ENCODE data around the gene NUB1. TPM values are rescaled to one million over a fixed set of nuclear protein-coding genes. Genes with fewer than 3 reads are reported as not detected.

The NUB1 gene
- total and polyA plus RNA-seq, 11 donors: 22.6 to 56.3 (median 39.4) TPM

GRCh38 chr7:151393031-151393977 lies 51.7 kb downstream of the NUB1 start:
- H3K9me3 ChIP-seq: no peaks in the 10 kb centered on the region
- intact Hi-C loops (cut with DNase I): no loop called here
- no peak overlapping the region for H3K4me3 ChIP-seq
- 79 to 87% (median 83%) methylated on average over 31 of the region's 31 CpGs for WGBS, 4 donors
- H3K36me3 ChIP-seq: no peaks in the 10 kb centered on the region
- H3K4me1 ChIP-seq: no peaks in the 10 kb centered on the region
- ATAC-seq (no peak), DNase-seq (no peak)
- peaks cover 0 to 28% (median 0%) of the 10 kb centered on the region in 9 donors for H3K27me3 ChIP-seq
- TF ChIP-seq CTCF (IDR thresholded peaks at IDR 0.05) (no peak), POLR2A (IDR thresholded peaks at IDR 0.05) (no peak)
- H3K27ac ChIP-seq: no peak overlapping the region

DNA sequence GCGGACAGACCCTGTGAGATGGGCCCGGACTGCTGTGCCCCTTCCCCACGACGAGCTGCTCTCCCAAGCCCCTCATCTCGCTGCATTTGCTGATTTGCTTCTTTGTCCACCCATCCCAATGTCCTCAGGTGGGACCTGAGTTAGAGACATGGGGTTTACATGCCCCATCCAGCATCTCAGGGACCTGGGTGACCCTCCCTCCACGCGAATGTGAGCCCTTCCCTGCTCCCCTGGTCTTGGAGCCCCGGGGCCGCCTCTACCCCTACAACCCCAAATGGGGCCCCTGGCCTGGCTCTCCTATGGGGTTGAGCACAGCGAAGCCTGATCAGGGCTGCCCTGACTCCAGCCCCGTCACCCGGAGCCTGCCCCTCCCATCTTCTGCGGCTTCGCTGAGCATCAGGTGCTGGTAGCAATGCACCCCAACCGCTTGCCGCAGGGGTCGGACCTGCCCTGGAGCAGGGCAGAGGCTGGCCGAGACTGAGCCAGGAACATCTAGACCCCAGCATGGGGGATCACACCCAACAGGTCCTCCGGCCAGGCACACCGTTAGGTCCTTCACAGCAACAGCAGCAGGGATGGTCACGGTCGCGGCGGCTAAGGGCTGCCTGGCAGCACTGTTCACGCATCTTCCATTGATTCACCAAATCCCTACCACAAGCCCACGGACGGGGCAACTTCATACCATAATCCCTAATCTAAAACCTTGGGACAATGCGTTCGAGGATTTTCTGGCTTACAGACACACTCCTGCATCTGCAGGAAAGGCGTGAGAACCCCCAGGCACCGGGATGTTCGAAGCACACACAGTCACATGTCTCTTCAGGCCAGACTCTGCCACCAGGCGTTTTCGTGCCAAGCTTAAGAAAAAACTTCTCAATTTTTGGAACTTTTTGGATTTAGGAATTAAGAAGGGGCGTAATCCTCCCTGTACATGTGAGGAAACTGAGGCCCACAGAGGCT lies 52.7 kb downstream of the NUB1 start:
- no peak for DNase-seq

GRCh38 chr7:151395036-151395367 lies 53.4 kb downstream of the NUB1 start:
- Histone ChIP-seq H3K27me3 (peaks cover 0 to 27% (median 0%) of the 10 kb centered on the region in 9 donors), H3K36me3 (no peaks in the 10 kb centered on the region), H3K9me3 (no peaks in the 10 kb centered on the region), H3K27ac (no peak overlapping the region), H3K4me3 (no peak overlapping the region), H3K4me1 (no peaks in the 10 kb centered on the region)
- intact Hi-C loops (cut with DNase I): no loop called here
- ATAC-seq: no peak
- DNase-seq: no peak
- 73 to 84% (median 83%) methylated on average over 12 to 13 of the region's 13 CpGs for WGBS, 4 donors
- TF ChIP-seq POLR2A (IDR thresholded peaks at IDR 0.05) (no peak), CTCF (IDR thresholded peaks at IDR 0.05) (no peak)

More for the DNA sequence above, 52.7 kb downstream of the NUB1 start:
- no peaks in the 10 kb centered on the region for H3K36me3 ChIP-seq
- intact Hi-C loops (cut with DNase I): no loop called here
- no peak overlapping the region for H3K4me3 ChIP-seq
- WGBS, 4 donors: 88 to 94% (median 91%) methylated on average over 29 to 35 of the region's 35 CpGs
- TF ChIP-seq CTCF (IDR thresholded peaks at IDR 0.05) (no peak), POLR2A (IDR thresholded peaks at IDR 0.05) (no peak)
- H3K27ac ChIP-seq: no peak overlapping the region
- H3K4me1 ChIP-seq: no peaks in the 10 kb centered on the region
- H3K27me3 ChIP-seq: peaks cover 0 to 26% (median 0%) of the 10 kb centered on the region in 9 donors
- H3K9me3 ChIP-seq: no peaks in the 10 kb centered on the region
- ATAC-seq: no peak

Data from heart left ventricle (tissue), 16 donors.